ENCODE results near the gene CUL5.

The CUL5 gene

DNA sequence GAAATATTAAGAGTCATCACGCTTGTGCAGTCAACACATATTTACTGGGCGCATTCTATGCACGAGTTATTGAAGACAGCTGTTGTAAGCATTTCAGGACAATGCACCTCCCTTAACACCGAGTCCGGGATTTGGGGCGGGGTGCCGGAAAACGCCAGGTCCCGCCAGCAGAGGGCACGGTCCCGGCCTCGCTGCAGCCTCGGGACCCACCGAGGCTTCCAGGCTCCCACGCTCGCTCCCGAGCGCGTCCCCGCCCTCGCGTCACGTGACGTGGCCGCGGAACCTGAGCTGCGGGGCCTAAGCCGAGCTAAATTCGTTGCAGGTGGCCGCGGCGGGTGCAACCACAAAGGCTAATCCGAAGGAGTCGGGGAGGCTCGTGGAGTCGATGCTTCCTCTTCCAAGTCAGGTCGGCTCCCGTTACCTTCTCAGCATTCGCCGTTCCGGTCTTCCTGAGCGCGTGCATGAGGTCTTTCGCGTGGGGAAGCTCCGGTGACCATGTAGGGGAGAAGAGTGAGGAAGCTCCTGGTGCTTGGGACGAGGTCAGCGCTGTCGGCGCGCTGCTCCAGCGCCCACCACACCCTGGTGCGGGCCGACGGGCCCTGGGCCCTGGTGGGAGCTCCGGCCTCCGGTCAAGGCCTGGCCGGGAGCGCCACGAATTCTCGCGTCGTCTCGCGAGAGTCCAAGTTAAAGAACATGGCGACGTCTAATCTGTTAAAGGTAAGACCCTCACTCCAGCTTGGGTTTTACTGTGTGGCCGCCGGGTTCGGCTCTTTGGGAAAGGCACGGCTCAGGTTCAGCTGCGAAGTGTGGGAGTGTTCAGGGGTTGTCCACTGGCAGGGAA, at the start of gene CUL5:
TSS of gene CUL5 (plus strand) at position 243 of the 841 bp plus-strand sequence. CDS start at position 694, 451 bp downstream.
- peak; percentile 85 for DNase-seq (ENCODE audit: low spot score)

- DNase-seq (ENCODE audit: low spot score) = no peak
Measured at GRCh38 chr11:107961480-107961879, 47.2 kb upstream of the CUL5 start.

DNA sequence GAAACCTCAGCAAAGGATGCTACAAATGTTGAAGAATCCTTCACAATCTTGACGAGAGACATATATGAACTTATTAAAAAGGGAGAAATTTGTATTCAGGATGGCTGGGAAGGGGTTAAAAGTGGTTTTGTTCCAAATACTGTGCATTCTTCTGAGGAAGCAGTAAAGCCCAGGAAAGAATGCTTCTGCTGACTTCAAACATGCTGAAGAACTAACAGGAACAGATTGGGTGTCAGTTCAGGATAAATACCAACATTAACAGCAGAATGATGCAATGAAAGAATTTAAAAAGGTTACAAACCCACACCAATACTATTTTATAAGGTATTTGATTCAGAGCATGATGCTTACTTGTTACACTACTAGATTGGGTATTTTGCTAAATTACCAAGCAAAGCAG, 46.5 kb upstream of the CUL5 start:
- DNase-seq (ENCODE audit: low spot score) = no peak

DNA sequence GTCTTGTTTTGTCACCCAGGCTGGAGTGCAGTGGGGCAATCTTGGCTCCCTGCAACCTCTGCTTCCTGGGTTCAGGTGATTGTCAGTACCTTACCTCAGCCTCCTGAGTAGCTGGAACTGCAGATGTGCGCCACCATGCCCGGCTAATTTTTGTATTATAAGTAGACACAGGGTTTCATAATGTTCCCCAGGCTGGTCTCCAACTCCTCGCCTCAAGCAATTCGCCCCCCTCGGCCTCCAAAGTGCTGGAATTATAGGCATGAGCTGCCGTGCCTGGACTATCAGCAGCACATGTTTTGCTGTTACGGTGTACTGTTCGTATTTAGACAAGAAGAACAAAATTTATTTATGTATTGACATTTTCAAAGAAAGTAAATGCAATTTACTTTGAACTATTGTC, 45.6 kb upstream of the CUL5 start:
- DNase-seq (ENCODE audit: low spot score) = no peak

DNA sequence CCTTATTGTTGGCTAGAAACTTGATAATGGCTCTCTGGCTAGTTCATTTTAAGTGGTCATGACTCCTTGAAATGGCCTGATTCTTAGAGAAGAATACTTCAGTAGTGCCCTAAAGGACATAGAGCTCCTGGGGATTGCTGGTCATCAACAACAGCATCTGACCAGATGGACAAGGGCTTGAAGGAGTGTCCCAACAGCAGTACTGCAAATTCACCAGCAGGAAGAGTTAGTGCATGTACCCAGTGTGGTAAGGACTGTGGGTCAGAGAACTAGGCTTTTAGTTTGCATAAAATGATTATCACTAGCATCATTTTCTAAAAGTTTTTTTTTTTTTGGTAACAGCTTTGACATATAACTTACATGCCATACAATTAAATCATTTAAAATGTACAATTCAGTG, 39.5 kb upstream of the CUL5 start:
- DNase-seq (ENCODE audit: low spot score) = peak; percentile 7

- DNase-seq (ENCODE audit: low spot score) = no peak
Measured at GRCh38 chr11:107970049-107970448, 38.6 kb upstream of the CUL5 start.

DNA sequence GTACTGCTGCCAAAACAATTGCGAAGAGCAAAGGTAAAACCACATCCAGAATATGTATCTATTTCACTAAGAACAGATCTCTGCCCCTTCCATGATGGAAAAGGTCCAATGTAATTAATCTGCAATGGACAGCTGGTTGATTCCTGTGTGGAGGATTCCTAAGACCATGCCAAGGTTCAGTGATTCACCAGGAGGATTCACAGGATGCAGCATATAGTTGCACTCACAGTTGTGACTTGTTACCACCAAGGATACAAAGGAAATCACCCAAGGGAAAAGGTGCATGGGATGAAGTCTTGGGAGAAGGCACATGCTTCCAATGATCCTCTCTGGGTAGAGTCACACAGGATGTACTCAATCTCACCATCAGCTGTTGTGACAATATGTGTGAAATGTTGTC, 35.1 kb upstream of the CUL5 start:
- DNase-seq (ENCODE audit: low spot score) = no peak

GRCh38 chr11:107988397-107989158, 20.1 kb upstream of the CUL5 start:
- DNase-seq (ENCODE audit: low spot score) = no peak

GRCh38 chr11:107991868-107992414, 16.8 kb upstream of the CUL5 start:
- DNase-seq (ENCODE audit: low spot score) = no peak

- no peak for DNase-seq (ENCODE audit: low spot score)
Measured at GRCh38 chr11:107996006-107996776, 12.5 kb upstream of the CUL5 start.

DNA sequence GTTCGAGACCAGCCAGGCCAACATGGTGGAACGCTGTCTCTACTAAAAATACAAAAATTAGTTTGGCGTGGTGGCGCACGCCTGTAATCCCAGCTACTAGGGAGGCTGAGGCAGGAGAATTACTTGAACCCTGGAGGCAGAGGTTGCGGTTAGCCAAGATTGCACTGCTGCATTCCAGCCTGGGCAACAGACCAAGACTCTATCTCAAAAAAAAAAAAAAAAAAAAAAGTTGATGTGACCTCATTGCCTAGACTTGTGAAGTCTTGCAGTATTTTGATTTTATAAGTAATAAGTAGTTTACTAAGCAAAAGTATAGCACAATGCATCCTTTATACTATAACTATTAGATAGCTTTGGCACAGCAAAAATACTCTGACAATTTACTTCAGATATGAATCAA, 9.9 kb upstream of the CUL5 start:
- no peak for DNase-seq (ENCODE audit: low spot score)

DNA sequence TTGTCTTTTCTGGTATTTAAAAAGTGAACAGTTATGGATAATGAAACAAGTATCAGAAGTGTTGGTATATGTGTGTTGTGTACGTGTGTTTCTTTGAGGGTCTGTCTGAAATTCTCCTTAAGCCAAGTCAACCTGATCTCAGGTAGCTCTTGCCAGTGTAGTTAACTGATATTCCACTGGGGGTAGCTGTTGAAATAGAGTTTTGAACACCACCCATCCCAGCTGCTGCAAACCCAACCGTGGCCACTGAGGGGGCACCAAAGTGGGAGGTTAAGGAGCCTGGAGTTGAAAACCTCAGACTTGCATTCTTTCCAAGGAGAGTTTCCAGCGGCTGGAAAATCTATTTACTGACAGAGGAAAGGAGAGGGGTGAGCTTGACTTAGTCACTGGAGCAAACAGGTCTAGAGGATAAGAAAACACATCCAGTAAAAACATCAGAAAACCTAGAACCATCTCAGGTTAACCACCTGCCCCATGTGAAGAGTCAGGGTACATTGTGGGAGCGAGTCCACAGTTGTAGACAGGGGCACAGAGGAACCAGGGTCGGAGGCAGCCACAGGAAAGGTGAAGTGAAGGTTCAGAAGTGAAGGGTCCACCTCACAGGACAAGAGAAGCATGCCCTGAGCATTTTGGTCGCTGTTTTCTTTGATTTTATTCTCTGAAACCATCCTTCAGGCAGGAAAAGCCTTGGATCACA, 8.8 kb upstream of the CUL5 start:
- peak; percentile 62 for DNase-seq (ENCODE audit: low spot score)

- no peak for DNase-seq (ENCODE audit: low spot score)
Measured at GRCh38 chr11:108002476-108002875, 6.2 kb upstream of the CUL5 start.

DNA sequence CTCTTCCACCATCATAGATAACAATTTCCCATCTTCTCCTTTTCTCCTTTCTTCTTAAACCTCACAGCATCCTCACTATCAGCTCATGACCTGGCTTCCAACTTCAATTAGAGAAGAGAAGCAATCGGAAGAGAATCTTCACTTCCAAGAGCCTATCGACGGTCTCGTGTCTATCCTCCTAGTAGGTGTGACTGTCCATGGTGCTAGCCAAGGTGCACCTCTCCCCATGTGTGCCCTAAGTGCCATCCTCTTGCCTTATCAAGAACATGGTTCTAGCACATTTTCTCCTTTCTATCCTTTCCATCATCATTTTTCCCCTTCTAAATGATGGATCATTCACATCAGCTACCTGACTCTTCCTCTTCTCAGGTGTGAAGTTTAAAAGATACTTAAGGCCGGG, 5.1 kb upstream of the CUL5 start:
- DNase-seq (ENCODE audit: low spot score) = no peak

DNA sequence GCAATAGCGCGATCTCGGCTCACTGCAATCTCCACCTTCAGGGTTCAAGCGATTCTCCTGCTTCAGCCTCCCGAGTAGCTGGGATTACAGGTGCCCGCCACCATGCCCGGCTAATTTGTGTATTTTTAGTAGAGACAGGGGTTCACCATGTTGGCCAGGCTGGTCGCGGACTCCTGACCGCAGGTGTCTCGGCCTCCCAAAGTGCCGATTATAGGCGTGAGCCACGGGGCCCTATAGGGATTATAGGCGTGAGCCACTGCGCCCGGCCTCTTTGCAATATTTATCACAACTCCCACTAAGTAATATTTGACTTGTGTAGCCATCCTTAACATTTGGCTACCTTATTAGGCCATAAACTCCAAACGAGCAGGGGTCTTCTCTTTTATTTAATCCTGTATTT, 879 bp upstream of the CUL5 start:
- DNase-seq (ENCODE audit: low spot score) = no peak

- DNase-seq (ENCODE audit: low spot score) = no peak
Measured at GRCh38 chr11:108009497-108010370, 1.0 kb downstream of the CUL5 start.

DNA sequence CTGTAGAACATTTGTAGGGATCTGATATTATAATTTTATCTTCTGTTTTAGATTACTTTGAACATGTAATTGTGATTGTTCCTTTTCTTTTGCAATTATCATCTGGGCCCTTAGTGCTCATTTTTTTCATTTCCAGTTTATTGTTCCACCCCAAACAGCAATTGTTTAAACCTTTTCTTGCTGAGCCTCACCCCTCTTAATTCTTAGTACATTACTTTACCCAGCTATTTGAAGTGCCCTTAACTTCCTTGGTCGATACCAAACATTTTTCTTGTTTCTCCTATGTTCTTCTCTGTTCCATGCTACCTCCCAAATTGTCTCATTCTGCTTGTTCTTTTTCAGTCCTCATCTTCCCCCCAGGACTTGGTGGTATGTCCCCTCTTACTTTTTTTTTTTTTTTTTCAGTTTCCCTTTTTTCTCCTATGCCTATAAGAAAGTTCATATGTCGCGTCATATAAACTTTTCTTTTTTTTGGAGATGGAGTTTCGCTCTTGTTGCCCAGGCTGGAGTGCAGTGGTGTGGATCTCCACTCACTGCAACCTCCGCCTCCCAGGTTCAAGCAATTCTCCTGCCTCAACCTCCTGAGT, 3.5 kb downstream of the CUL5 start:
- DNase-seq (ENCODE audit: low spot score) = no peak

DNA sequence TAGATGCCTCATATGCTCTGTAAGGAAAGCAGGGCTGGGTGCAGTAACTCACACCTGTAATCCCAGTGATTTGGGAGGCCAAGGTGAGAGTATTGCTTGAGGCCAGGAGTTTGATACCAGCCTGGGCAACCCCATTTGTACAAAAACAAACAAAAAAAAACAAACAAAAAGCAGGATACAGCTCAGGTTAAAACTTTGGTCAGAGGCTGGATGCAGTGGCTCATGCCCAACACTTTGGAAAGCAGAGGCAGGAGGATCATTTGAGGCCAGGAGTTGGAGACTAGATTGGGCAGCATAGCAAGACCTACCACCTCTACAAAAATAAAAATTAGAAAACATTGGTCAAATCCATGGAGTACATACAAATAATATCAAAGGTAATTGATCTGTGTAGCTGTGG, 7.9 kb downstream of the CUL5 start:
- DNase-seq (ENCODE audit: low spot score) = no peak

GRCh38 chr11:108018708-108019107, 10.0 kb downstream of the CUL5 start:
- no peak for DNase-seq (ENCODE audit: low spot score)

DNA sequence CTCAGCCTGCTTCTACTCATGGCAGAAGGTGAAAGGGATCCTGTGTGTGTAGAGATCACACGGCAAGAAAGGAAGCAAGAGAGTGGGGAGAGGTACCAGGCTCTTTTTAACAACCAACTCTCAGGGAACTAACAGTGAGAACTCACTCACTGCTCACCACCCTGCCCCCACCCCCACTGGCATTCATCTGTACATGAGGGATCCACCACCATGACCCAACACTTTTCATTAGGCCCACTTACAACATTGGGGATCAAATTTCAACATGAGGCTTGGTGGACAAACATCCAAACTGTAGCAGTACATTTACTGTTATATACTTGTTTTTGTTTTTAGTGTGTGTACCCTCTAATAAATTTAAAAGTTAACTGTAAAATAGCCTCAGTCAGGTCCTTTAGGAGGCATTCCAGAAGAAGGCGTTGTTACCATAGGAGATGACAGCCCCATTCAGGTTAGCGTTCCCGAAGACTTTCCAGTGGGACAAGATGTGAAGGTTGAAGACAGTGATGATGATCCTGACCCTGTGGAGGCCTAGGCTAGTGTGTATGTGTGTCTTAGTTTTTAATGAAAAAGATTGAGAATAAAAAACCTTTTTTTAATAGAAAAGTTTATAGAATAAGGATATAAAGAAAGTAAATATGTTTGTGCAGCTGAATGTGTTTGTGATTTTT, 11.3 kb downstream of the CUL5 start:
- no peak for DNase-seq (ENCODE audit: low spot score)
